MG63 (cell line): ENCODE data around the gene TUBGCP2. TPM values are rescaled to one million over a fixed set of nuclear protein-coding genes. Genes with fewer than 3 reads are reported as not detected.
"Not testable (repeated sequence)": the region's sequence is repeated elsewhere in the genome, so short reads cannot be mapped to it uniquely, and the experiment has no call there.

Experiments
- DNase-seq: peaks from one replicate; pipeline ENCODE4 v3.0.0-alpha.2; 2020
- H3K27me3 ChIP-seq: fragments of 250-450 bp; sonication (Bioruptor Pico); 2 replicates; pipeline ENCODE4 v1.5.1; 2020; ENCODE audit warnings: mild to moderate bottlenecking, moderate library complexity
- H3K36me3 ChIP-seq: fragments of 250-450 bp; sonication (Bioruptor Pico); 2 replicates; pipeline ENCODE4 v1.5.1; 2020; ENCODE audit warnings: mild to moderate bottlenecking, moderate library complexity
- H3K4me3 ChIP-seq: fragments of 250-450 bp; sonication (Bioruptor Pico); 2 replicates; pipeline ENCODE4 v1.5.1; 2020; ENCODE audit warnings: mild to moderate bottlenecking, moderate library complexity
- H3K9me3 ChIP-seq: fragments of 250-450 bp; sonication (Bioruptor Pico); 2 replicates; pipeline ENCODE4 v1.5.1; 2020; ENCODE audit warnings: mild to moderate bottlenecking, moderate library complexity
- total RNA-seq: library from RNA; depleted of rRNA; stranded (reverse); fragments of >200 nt; shearing (Covaris generic); gene quantifications from 2 replicates; pipeline ENCODE4 v1.2.3, GENCODE V29; 2014; ENCODE audit warnings: low replicate concordance

TUBGCP2 gene
- total RNA-seq, 1 experiment from 2014 or later: 80.8 TPM

DNA sequence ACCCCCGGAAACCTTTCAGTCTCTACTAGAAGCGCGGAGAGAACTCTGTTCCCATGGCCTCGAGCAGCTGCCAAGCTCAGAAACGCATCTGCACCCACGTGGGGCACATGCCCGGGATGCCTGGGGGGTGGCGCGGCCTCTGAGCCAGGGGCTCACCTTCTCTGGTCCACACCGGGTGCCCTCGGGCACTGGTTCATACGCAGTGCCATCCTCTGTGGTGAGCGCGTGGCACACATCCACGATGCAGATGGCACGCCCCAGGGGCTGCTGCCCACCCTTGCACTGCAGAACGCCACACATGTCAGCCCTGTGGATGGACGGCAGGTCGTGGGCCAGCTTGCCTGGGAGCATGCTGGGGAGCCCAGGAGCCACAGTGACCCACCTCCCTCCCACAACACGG lies 38.5 kb downstream of the TUBGCP2 start:
- H3K36me3 ChIP-seq: no peaks in the 10 kb centered on the region
- no peak overlapping the region for H3K4me3 ChIP-seq
- no peaks in the 10 kb centered on the region for H3K27me3 ChIP-seq
- no peaks in the 10 kb centered on the region for H3K9me3 ChIP-seq
- no peak for DNase-seq

GRCh38 chr10:133269367-133269766 lies 39.3 kb downstream of the TUBGCP2 start:
- no peaks in the 10 kb centered on the region for H3K27me3 ChIP-seq
- no peaks in the 10 kb centered on the region for H3K9me3 ChIP-seq
- DNase-seq: no peak
- H3K4me3 ChIP-seq: no peak overlapping the region
- no peaks in the 10 kb centered on the region for H3K36me3 ChIP-seq

DNA sequence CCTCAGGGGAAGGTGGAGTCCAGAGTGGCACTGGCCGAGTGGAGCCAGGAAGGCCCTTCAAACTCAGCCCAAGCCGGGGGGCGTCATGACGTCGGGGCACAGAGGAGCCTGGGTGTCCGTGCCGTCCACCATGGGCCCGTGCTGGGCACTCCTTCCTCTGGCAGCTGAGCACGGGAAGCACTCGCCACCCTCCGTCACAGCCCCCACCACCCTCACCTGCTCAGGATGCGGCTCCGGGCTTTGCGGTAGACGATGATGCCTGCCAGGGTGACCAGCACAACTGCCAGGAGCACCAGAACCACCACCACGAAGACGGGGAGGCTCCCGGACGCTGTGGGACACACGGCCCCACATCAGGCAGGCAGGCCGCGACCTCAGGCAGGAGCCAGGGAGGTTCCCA lies 40.1 kb downstream of the TUBGCP2 start:
- DNase-seq: no peak
- Histone ChIP-seq H3K9me3 (no peaks in the 10 kb centered on the region), H3K4me3 (no peak overlapping the region)

GRCh38 chr10:133267829-133268228 lies 40.8 kb downstream of the TUBGCP2 start:
- DNase-seq: no peak

More for the DNA sequence above, 40.1 kb downstream of the TUBGCP2 start:
- no peaks in the 10 kb centered on the region for H3K27me3 ChIP-seq
- H3K36me3 ChIP-seq: no peaks in the 10 kb centered on the region

GRCh38 chr10:133267293-133267692 lies 41.4 kb downstream of the TUBGCP2 start:
- H3K36me3 ChIP-seq: no peaks in the 10 kb centered on the region
- no peak overlapping the region for H3K4me3 ChIP-seq
- H3K27me3 ChIP-seq: no peaks in the 10 kb centered on the region
- H3K9me3 ChIP-seq: no peaks in the 10 kb centered on the region
- no peak for DNase-seq

More at GRCh38 chr10:133267829-133268228, 40.8 kb downstream of the TUBGCP2 start:
- Histone ChIP-seq H3K36me3 (no peaks in the 10 kb centered on the region), H3K9me3 (no peaks in the 10 kb centered on the region), H3K4me3 (no peak overlapping the region), H3K27me3 (no peaks in the 10 kb centered on the region)

DNA sequence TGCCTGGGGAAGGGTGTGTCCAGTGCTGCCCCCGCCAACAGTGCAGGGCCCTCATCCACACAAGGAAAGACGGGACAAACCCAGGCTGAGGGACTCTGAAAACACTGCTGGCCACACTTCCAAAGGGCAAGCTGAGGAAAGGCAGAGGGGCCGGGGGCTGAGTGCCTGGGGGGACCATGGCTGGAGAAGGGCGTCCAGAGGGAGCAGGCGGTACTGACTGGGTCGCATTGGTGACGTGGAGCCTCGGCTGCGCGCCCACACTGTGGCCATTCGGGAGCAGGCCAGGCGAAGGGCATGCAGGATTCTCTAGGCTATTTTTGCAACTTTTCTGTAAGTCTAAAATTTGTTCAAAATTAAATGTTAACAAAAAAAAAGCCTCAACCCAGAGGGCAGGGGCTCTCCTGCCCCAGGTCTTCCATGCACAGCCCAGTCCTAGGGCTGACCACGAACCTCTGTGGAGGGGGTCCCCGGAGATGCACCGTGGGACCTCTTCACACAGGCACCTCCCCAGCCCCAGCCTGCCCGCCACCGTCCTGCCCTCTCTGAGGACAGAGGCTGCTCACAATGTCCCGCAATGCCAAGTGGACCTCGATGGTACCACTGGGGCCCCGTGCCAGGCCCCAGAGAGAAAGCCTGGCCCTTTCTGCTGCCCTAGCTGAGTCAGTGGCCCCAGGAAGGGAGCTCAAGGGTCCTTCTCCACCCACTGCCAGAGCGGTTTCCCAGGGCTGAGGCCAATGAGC lies 42.4 kb downstream of the TUBGCP2 start:
- Histone ChIP-seq H3K4me3 (no peak overlapping the region), H3K36me3 (no peaks in the 10 kb centered on the region), H3K9me3 (no peaks in the 10 kb centered on the region), H3K27me3 (no peaks in the 10 kb centered on the region)
- no peak for DNase-seq

- H3K4me3 ChIP-seq, DNase-seq, H3K27me3 ChIP-seq, H3K36me3 ChIP-seq, H3K9me3 ChIP-seq: not testable (repeated sequence)
Observed at GRCh38 chr10:133265052-133265451, 43.6 kb downstream of the TUBGCP2 start.

- H3K27me3 ChIP-seq: no peaks in the 10 kb centered on the region
- DNase-seq: no peak
- no peak overlapping the region for H3K4me3 ChIP-seq
- no peaks in the 10 kb centered on the region for H3K9me3 ChIP-seq
- no peaks in the 10 kb centered on the region for H3K36me3 ChIP-seq
Observed at GRCh38 chr10:133264461-133264860, 44.2 kb downstream of the TUBGCP2 start.

- Histone ChIP-seq H3K4me3 (no peak overlapping the region), H3K36me3 (no peaks in the 10 kb centered on the region), H3K9me3 (no peaks in the 10 kb centered on the region), H3K27me3 (no peaks in the 10 kb centered on the region)
- DNase-seq: no peak
Observed at GRCh38 chr10:133263674-133264073, 45.0 kb downstream of the TUBGCP2 start.

DNA sequence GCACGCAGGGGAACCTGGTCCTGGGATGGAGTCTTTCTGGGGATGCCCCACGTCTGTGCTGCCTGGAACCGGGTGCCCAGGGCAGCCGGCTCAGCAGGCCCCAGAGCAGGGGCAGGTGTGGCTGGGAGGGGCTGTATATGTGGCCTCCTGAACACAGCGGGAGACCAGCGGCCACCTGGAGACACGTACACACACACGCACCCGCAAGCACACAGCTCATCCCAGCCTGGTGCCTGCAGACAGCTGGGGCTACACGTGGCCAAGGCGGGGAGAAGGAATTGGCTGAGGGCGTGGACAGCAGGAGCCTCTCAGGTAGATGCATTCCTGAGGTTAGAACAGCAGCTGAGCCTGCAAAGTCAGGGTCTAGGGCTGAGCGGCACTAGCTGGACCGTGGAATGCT lies 46.0 kb downstream of the TUBGCP2 start:
- H3K4me3 ChIP-seq: no peak overlapping the region
- DNase-seq: no peak
- H3K9me3 ChIP-seq: no peaks in the 10 kb centered on the region
- H3K27me3 ChIP-seq: no peaks in the 10 kb centered on the region
- H3K36me3 ChIP-seq: no peaks in the 10 kb centered on the region

DNA sequence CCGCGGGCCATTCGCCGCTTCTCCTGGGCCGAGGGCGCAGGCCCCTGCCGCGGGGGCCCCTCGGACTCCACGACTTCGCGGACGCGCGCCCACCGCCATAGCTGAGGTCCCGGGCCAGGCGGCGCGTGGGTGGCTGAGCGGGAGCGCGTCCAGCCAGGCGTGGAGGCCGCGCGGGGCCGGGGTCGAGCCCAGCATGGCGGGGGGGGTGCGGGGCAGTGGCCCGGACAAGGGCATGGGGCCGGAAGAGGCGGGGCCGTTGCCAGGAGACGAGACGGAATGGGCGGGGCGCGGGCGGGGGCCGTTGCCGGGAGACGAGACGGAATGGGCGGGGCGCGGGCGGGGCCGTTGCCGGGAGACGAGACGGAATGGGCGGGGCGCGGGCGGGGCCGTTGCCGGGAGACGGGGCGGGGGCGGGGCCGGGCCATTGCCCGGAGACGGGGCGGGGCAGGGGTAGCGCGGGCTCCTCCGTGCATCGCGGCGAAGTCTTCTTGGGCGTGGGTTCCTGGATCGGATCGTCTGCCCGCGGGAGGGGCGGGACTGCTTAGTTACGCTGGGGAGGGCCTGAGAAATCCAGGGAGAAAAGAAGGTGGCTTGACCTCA lies 46.8 kb downstream of the TUBGCP2 start:
- Histone ChIP-seq H3K27me3 (no peaks in the 10 kb centered on the region), H3K4me3 (peak overlapping the region; percentile 51), H3K9me3 (no peaks in the 10 kb centered on the region), H3K36me3 (no peaks in the 10 kb centered on the region)
- peak; percentile 79 for DNase-seq

DNA sequence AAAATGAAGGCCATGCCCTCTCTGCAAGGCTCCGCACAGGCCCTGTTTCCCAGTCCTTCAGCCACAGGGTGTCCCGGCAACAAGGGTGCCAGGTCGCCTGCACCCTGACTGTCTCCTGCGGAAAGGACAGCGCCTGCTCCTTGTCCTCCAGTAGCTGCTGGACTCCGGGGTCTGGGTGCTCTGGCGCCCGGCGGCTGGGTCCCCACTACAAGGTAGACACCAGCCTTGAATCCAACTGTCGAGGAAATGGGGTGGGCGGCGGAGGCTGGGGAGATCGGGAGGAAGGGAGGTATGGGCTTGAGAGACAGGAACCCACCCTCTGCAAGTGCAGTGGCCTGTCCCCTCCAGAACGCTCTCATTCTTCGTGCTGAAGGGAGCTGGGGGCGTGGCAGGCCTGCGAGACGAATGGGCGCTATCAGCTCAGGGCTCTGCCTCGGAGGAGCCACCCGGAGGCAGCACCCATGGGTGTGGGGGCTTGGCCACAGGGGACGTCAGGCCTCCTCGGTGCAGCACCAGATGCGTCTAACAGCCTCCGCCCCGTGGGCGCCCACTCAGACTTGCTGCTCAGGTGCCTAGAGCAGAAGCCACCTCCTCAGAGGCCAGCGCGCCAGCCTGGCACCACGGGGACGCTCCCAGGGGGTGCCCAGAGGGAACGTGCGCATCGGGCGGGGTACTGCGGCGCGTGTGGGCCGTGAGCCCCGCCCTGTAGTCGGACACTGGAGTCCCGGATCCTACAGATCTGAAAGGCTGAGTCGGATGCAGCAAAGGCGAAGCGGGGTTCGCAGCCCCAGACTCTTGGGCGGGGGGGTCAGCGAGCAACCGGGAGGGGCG lies 47.6 kb downstream of the TUBGCP2 start:
- H3K27me3 ChIP-seq: no peaks in the 10 kb centered on the region
- peak; percentile 62 for DNase-seq
- no peaks in the 10 kb centered on the region for H3K9me3 ChIP-seq
- no peaks in the 10 kb centered on the region for H3K36me3 ChIP-seq
- H3K4me3 ChIP-seq: peak overlapping the region; percentile 51

GRCh38 chr10:133259602-133259989 lies 49.1 kb downstream of the TUBGCP2 start:
- Histone ChIP-seq H3K9me3 (no peaks in the 10 kb centered on the region), H3K4me3 (no peak overlapping the region)
- peak; percentile 17 for DNase-seq

GRCh38 chr10:133258818-133259601 lies 49.7 kb downstream of the TUBGCP2 start:
- H3K27me3 ChIP-seq: no peaks in the 10 kb centered on the region
- peak; percentile 98 for DNase-seq
- no peaks in the 10 kb centered on the region for H3K36me3 ChIP-seq
- H3K9me3 ChIP-seq: no peaks in the 10 kb centered on the region
- no peak overlapping the region for H3K4me3 ChIP-seq

More at GRCh38 chr10:133259602-133259989, 49.1 kb downstream of the TUBGCP2 start:
- no peaks in the 10 kb centered on the region for H3K36me3 ChIP-seq
- no peaks in the 10 kb centered on the region for H3K27me3 ChIP-seq

GRCh38 chr10:133258066-133258817 lies 50.4 kb downstream of the TUBGCP2 start:
- Histone ChIP-seq H3K4me3 (no peak overlapping the region), H3K27me3 (no peaks in the 10 kb centered on the region), H3K9me3 (no peaks in the 10 kb centered on the region), H3K36me3 (no peaks in the 10 kb centered on the region)
- DNase-seq: peak; percentile 70

GRCh38 chr10:133257489-133258065 lies 51.1 kb downstream of the TUBGCP2 start:
- H3K27me3 ChIP-seq: no peaks in the 10 kb centered on the region
- H3K9me3 ChIP-seq: no peaks in the 10 kb centered on the region
- DNase-seq: peak; percentile 75
- peak overlapping the region; percentile 12; the same call in 1 of the 2 replicates for H3K4me3 ChIP-seq
- no peaks in the 10 kb centered on the region for H3K36me3 ChIP-seq
